Right lung (tissue), 5 donors: Measurements from ENCODE around the gene SLC25A20. TPM values are rescaled to one million over a fixed set of nuclear protein-coding genes. Genes with fewer than 3 reads are reported as not detected.
"Not testable (repeated sequence)": the region's sequence is repeated elsewhere in the genome, so short reads cannot be mapped to it uniquely, and the experiment has no call there.

Experiments
- DNase-seq, 2 donors: peaks; one replicate each; pipeline ENCODE4 v3.0.0-alpha.2; 2013
- polyA plus RNA-seq, 5 donors: library from polyadenylated mRNA; unstranded; fragments of 120-200 nt; gene quantifications; one replicate each; pipeline versions ENCODE4 v1.2.1 to v1.2.3, GENCODE V29; 2013; ENCODE audit warnings: inconsistent platforms in 1 of 5, low replicate concordance in 1 of 5; ENCODE audit not compliant: insufficient read length in 5 of 5, insufficient read depth in 1 of 5

The SLC25A20 gene
- polyA plus RNA-seq, 5 donors = 12.3 to 14.6 (median 13.1) TPM

GRCh38 chr3:48847504-48848423 is 50.9 kb downstream of the SLC25A20 start, which contains the start of gene PRKAR2A:
TSS of gene PRKAR2A (minus strand) at chr3:48847874. CDS start at chr3:48847596, 278 bp downstream.
- DNase-seq = peak; percentile 92

GRCh38 chr3:48847053-48847503 is 51.6 kb downstream of the SLC25A20 start:
- DNase-seq = peak; percentile 61 to 67

- no peak for DNase-seq
Observed at GRCh38 chr3:48845170-48845569, 53.5 kb downstream of the SLC25A20 start.

GRCh38 chr3:48837163-48837562 is 61.5 kb downstream of the SLC25A20 start:
- DNase-seq = no peak

- DNase-seq = no peak
Observed at GRCh38 chr3:48835650-48836366, 62.9 kb downstream of the SLC25A20 start.

- DNase-seq = no peak
Observed at GRCh38 chr3:48832684-48833083, 66.0 kb downstream of the SLC25A20 start.

- no peak for DNase-seq
Observed at GRCh38 chr3:48830715-48831114, 68.0 kb downstream of the SLC25A20 start.

- not testable (repeated sequence) for DNase-seq
Observed at GRCh38 chr3:48829525-48829924, 69.2 kb downstream of the SLC25A20 start.

- not testable (repeated sequence) for DNase-seq
Observed at GRCh38 chr3:48827874-48828273, 70.8 kb downstream of the SLC25A20 start.

GRCh38 chr3:48826451-48826850 is 72.2 kb downstream of the SLC25A20 start:
- DNase-seq = no peak

- no peak for DNase-seq
Observed at GRCh38 chr3:48820612-48821324, 77.9 kb downstream of the SLC25A20 start.

- DNase-seq = no peak
Observed at GRCh38 chr3:48819234-48820221, 79.2 kb downstream of the SLC25A20 start.

- no peak for DNase-seq
Observed at GRCh38 chr3:48811524-48811923, 87.2 kb downstream of the SLC25A20 start.

Other genes starting within 250 kb of the SLC25A20 start
- gene CELSR3, start 236.0 kb downstream of the SLC25A20 start, polyA plus RNA-seq = 1 to 10 TPM in 1 of 5 donors, under 1 TPM in 4; 0.56 to 1.5 (median 0.99) TPM
- gene NCKIPSD, start 213.0 kb downstream of the SLC25A20 start, polyA plus RNA-seq = 10 to 100 TPM; 13.0 to 21.2 (median 18.4) TPM
- 100 to 1,000 TPM; 204 to 224 (median 221) TPM for gene IP6K2, start 181.7 kb downstream of the SLC25A20 start, polyA plus RNA-seq
- gene PRKAR2A, start 51.0 kb downstream of the SLC25A20 start, polyA plus RNA-seq = 10 to 100 TPM; 25.7 to 36.9 (median 32.5) TPM
- 10 to 100 TPM; 72.0 to 94.8 (median 77.5) TPM for gene ARIH2, start 20.0 kb upstream of the SLC25A20 start, polyA plus RNA-seq
- gene P4HTM, start 91.4 kb upstream of the SLC25A20 start, polyA plus RNA-seq = 10 to 100 TPM; 25.9 to 40.6 (median 39.5) TPM
- 100 to 1,000 TPM; 166 to 190 (median 180) TPM for gene WDR6, start 108.5 kb upstream of the SLC25A20 start, polyA plus RNA-seq
- gene DALRD3, start 119.7 kb upstream of the SLC25A20 start, polyA plus RNA-seq = 10 to 100 TPM; 51.7 to 64.7 (median 61.2) TPM
- gene NDUFAF3, start 123.2 kb upstream of the SLC25A20 start, polyA plus RNA-seq = 10 to 100 TPM; 42.5 to 86.3 (median 61.1) TPM
- 100 to 1,000 TPM; 264 to 341 (median 302) TPM for gene IMPDH2, start 130.5 kb upstream of the SLC25A20 start, polyA plus RNA-seq
- gene QRICH1, start 195.2 kb upstream of the SLC25A20 start, polyA plus RNA-seq = 10 to 100 TPM; 73.2 to 89.8 (median 82.8) TPM
- gene QARS1, start 205.9 kb upstream of the SLC25A20 start, polyA plus RNA-seq = 100 to 1,000 TPM; 269 to 316 (median 279) TPM
- gene USP19, start 221.9 kb upstream of the SLC25A20 start, polyA plus RNA-seq = 10 to 100 TPM; 39.1 to 52.9 (median 49.7) TPM
- gene LAMB2, start 234.2 kb upstream of the SLC25A20 start, polyA plus RNA-seq = 100 to 1,000 TPM; 361 to 468 (median 423) TPM